ENCODE measurements around the gene LMO7.
"Not testable (repeated sequence)": the region's sequence is repeated elsewhere in the genome, so short reads cannot be mapped to it uniquely, and the experiment has no call there.

The LMO7 gene

DNA sequence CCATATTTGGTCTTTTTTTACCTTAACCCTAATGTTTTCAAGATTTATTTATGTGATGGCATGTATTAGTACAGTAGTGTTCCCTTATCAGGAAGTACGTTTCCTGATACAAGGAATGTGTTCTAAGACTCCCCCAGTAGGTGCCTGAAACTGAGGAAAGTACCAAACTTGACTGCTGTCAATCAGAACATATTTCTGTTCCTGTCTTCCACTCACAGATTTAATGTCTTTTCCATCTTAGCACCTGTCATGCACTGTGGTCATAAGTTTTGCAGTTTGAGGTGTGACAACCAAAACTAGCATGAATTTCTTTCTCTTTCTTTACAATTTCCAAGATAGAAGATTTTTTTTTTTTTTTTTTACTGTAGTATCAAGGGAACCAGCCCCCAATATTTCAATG, 62.9 kb downstream of the LMO7 start:
- DNase-seq (ENCODE audit: low read depth in 2 of 2): no peak

DNA sequence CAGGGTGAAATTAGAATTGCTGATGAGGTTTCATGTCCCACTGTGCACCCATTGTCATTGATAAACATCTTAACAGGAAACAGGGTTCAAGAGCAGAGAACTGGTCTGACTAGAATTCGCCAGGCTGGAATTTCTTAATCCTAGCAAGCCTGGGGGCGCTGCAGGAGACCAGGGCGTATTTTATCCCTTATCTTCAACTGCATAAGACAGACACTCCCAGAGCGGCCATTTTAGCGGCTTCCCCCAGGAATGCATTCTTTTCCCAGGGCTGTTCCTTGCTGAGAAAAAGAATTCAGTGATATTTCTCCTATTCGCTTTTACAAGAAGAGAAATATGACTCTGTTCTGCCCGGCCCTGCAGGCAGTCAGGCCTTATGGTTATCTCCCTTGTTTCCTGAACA, 63.6 kb downstream of the LMO7 start:
- not testable (repeated sequence) for DNase-seq (ENCODE audit: low read depth in 2 of 2)

DNA sequence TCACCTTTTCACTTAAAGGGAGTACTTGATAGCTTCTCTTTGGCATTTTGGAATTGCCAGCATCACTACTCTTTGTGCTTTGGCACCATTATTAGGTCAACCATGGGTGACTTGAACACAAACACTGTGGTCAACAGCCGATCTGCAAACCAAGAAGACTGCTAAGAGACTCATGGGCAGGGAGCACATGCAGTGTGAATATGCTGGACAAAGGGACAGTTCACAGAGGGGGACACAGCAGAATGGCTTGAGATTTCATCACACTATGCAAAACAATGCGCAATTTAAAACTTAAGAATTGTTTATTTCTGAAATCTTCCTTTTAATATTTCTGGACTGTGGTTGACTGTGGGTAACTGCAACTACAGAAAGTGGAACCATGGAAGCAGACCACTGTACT, 64.4 kb downstream of the LMO7 start:
- no peak for DNase-seq (ENCODE audit: low read depth in 2 of 2)

DNA sequence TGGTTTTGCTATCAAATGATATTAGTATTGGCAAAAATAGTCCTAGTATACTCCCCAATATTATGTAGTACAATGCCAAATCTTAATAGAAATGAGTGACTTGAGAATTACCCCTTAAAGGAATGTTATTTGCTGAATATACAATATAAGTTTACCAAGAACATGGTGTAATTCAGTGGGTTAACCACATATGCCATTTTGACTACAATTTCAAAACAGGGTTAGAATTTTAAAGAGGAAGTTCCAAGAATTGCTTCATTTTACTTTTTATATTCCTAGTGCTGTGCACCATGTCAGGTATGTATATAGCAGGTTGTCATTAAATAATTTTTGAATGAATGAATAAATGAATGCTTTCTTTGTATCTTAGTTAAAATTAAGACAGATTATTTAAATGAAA, 66.3 kb downstream of the LMO7 start:
- DNase-seq (ENCODE audit: low read depth in 2 of 2): no peak

DNA sequence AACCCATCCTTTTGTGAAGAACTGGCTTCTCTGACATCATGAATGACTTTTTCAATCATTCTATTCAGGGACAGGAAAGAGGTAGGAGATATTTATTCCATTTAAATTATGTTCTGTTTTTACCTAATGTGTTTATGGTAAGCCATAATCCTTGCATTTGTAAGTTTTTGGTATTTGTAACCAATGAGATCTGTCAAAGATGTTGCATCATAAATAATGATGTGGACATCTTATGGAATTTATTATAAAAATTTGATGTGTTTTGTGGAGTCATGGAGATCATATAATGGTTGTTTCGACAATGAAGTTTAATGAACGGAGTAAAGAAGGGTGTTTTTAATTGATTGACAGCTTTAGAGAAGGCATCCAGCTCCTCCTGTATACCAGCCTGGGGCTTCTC, 67.6 kb downstream of the LMO7 start:
- no peak for DNase-seq (ENCODE audit: low read depth in 2 of 2)

DNA sequence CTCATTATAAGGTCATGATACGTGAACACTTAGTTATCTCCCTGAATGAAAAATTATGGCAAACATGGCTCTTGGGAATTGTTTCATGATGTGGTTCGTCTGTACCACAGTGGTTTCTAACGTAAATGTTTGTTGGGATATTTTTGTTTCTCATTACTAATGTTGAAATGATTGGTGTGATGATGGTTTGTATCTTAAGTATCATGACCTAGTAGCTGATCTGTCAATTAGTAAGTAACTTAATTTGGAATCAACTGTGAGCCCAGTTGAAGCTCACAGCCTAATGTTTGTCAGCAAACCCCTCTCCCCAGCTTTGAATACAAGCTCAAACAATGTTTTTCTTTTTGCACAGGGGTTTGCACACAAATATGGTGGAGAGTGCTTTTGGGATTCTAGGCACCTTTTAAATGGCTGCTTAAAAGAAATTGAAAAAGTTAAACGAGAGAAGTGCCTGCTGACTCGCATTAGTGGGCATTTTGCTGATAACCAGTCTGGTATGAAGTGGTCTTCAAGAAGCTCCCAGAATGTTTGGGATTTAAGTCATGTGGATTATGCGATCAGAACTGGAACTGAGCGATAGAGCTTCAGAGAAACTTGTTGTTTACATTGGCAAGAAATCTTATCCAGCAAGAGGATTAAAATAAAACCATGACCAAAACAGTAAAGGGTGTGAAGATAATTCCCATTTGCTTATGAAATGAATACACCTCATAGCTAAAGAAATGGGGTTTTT, 68.2 kb downstream of the LMO7 start:
- DNase-seq (ENCODE audit: low read depth in 2 of 2): no peak

DNA sequence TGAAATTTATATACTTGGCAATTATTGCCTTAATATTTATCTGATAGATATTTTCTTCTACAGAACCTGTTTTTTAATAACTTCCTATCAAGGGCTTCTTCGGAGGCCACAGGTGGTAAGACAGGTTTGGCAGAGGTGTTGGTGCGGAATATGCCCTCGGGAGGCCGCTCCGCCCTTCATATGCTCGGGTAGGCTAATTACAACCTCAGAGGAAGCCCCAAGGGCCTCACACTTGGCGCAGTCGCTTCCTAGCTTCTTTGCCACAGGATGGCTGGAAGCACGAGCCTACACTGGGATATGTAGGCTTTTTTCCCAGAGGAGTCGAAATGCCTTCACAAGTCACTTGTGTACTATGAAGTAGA, 68.8 kb downstream of the LMO7 start:
- DNase-seq (ENCODE audit: low read depth in 2 of 2): no peak

DNA sequence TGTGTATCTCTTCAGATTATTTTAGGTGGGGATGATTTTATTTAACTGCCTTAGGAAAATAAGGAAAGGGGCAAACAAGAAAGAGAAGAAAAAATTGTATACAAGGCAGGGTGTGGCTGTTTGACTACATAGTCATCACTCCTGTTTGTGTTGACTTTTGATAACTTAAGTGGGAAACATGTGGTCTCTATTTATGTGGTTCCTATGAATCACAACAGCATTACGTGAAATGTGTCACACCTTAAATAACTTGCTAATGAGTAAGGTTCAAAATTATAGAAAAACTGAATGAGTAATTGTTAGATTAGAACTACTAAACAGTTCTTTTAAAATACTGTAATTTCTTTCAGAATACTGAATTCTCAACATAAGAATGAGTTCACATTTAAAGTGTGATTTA, 69.3 kb downstream of the LMO7 start:
- no peak for DNase-seq (ENCODE audit: low read depth in 2 of 2)

DNA sequence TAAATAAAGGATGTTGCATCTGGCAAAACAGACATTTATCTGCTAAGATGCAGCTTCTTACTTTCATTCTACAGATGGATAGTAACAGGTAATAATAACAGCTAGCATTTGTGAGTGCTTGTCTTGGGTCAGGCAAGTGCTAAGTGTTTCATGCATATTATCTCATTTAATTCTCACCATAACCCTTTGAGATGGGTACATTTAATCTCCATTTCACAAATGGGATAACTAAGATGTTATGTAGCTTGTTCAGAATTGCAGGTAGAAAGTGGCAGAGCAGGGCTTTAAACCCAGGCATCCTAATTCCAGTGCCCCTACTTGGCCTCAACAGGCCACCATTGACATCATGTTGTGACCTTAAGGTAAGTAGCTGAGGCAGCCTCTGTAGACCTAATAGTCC, 69.8 kb downstream of the LMO7 start:
- DNase-seq (ENCODE audit: low read depth in 2 of 2): no peak

DNA sequence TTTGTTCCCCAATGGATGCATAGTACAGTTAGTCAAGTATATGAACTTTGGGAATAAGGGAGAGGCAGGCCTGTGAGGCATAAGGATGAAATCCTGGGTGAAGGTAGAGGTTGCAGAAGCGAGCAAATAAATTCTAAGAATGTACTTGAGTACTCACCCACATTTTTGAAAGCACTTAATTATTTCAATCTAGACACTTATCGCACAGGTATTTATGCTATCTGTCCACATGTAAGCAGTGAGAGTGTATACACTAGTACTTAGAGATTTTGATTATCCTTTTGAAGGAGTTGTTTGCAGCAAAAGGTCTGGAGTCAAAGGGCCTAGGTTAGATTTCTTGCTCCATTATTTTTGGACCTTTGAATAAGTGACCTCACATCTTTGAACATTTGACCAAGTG, 77.7 kb downstream of the LMO7 start:
- no peak for DNase-seq (ENCODE audit: low read depth in 2 of 2)

DNA sequence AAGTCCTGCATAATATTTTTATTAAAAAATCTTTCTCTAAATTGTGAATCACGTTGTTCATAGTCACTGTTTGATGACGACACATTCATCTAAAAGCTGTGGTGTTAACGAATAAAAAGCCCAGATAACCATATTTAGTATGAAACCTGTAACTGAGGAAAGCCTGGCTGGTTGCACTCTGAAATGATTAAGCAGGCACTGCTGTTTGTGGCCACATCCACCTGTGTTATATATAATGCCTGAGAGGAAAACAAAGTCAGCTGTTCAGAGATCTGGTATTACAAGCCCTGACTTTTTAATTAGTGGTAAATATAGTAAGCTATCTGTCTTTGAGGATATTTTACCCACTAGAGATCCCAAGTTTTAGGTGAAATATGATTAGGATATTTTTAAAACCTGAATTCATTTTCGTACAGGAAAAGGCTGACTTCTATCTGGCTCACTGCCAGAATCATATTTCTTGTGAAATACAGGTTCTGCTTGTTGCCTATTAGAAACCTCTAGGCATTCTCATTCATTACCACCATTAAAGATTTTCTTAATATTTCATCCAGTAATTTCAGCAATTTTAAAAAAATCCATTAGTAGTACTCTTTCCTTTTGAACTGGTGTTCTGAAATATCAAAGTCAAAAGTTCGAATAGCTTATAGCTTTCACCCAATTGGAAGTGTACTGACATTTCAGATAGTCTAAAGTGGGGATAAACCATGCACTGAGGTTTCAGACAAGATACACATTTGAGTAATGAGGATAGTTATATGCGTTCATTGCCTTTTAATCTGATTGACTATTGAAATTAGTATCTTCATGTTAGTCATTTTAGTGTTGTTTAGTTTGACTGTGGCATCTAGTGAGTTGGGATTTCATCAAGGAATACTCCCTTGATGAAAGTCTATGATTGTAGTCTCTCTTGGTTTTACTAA, 79.7 kb downstream of the LMO7 start:
- no peak for DNase-seq (ENCODE audit: low read depth in 2 of 2)

DNA sequence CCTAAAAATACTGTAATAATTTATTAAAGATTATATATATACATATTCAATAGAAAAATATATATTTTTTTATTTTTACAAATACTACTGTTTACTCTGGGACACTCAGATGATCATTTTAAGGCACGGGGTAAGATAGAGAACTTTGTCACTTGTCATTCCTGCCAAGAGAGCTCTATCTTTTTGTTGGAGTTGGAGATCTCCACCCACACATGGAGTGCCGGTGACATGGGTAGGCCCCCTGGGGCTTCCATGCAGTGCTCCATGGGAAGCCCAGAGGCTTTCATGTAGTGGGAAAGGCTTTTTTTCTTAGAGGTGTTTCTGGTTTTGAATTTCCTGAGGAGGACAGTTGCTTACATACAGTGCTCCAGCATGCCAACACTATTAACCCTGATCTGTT, 81.4 kb downstream of the LMO7 start:
- DNase-seq (ENCODE audit: low read depth in 2 of 2): no peak

DNA sequence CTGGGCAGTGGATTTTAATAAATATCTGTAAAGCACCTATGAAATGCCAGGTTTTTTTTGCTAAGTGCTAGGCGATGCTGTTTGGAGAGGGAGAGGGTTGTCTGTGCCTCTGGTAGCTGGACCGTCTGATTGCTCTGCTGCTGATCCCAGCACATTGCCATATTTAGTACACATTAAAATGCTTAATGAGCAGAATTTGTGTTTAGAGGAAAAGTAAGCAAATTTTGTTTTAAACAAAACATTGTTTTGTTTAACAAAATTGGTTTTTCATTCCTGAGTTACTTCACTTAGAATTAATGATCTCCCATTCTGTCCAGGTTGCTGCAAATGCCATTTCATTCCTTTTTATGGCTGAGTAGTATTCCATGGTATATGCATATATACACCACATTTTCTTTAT, 85.2 kb downstream of the LMO7 start:
- DNase-seq (ENCODE audit: low read depth in 2 of 2): no peak

DNA sequence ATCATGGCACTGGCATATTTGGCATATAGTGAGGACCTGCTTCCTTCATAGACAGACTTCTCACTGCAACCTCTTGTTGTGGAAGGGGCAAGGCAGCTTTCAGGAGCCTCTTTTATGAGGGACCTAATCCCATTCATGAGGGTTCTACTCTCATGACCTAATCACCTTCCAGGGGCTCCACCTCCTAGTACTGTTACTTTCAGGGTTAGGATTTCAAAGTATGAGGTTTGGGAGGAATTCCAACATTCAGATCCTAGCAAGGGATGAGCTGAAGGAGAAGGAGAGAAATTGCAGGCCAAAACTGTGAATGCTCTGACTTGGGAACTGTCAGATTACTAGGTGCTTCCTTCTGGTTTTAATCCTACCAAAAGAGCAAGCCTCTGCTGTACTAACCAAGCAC, 87.8 kb downstream of the LMO7 start:
- DNase-seq (ENCODE audit: low read depth in 2 of 2): no peak

DNA sequence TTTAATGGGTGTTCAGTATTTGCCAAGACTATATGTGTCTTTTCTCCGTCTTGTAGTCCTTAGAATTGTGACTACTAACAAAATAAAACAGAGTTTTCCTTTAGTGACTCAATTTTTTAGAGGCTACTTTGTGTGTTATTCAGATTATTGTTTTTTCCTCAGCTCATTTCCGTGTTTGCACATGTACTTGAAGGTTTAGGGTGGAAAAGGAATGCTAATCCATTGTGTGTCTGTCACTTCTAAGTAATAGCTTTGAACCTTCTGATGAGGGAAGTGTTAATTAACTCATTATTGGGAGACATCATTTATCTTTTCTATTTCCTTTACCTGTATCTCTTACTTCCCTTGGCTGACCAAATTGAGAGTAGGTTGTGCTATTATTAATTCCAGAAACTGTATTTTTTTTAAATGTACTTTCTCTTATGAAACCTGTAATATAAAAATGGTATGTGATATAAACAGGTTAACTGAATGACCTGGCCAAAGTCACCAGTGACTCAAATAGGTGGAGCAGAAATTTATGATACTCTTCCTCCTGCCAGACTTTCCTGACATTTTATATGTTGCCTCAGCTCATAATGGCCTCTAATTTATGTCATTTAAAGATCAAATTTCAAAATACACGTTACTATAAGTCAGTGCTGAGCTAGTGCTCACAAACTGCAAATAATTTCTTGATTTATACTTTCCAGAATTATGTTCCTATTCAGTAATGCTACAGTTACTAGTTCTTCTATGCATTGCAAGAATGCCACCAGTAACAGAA, 88.8 kb downstream of the LMO7 start:
- DNase-seq (ENCODE audit: low read depth in 2 of 2): no peak

DNA sequence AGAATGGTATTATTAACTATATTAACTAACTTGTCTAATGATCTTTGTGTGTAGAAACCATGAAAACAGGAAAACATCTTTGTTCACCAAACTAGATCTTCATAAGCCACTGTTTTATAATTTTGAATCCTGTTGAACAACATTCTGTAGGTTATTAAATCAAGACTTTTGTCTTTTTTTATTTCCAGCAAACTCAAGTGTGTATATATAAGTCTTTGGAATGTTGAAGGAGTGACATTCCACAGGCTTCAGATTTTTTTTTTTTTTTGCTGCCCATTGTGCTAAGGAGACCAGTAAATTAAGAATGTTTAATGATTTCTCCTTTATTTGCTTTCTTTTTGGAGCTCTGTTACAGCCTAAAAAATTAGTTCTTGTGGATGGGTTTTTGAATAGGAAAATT, 89.6 kb downstream of the LMO7 start:
- no peak for DNase-seq (ENCODE audit: low read depth in 2 of 2)

DNA sequence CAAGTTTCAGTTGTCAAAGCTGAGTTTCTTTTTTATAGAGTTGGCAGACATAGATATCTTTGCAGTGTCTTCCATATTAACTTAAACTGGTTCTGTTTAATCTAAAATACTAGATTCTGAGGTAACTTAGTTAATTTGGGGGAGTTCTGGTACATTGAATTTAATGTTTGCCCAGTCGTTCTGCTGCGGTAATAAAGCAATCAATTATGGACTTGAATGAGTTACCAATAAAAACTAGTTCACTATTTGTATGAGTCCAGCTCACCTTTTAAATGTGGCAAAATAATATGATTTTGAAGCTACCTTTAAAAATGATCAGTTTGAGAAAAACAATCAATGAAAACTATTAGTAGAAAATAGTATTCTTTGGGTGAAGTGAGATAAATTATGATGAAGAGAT, 90.2 kb downstream of the LMO7 start:
- DNase-seq (ENCODE audit: low read depth in 2 of 2): no peak

DNA sequence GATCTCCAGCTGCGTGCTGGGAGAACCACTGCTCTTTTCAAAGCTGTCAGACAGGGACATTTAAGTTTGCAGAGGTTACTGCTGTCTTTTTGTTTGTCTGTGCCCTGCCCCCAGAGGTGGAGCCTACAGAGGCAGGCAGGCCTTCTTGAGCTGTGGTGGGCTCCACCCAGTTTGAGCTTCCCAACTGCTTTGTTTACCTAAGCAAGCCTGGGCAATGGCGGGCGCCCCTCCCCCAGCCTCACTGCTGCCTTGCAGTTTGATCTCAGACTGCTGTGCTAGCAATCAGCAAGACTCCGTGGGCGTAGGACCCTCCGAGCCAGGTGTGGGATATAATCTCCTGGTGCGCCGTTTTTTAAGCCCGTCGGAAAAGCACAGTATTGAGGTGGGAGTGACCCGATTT, 97.0 kb downstream of the LMO7 start:
- DNase-seq (ENCODE audit: low read depth in 2 of 2): not testable (repeated sequence)

DNA sequence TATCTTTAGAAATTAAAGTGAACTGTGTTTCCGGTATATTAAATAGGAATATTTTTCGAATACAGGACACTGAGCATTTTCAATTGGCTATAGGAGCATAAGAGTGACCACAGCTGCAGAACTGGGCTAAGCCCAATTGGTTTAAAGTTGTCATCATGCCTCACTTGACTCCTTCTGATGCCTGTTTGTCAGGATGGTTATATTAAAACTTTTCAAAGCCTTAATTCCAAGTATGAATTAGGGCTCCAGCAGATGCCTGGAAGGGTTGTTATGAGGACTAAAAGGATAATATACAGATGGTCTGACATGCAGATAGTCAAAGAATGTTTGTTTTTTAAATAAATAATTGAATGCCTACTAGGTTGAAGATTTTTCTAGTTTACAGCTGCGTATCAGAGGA, 100.0 kb downstream of the LMO7 start:
- DNase-seq (ENCODE audit: low read depth in 2 of 2): no peak

DNA sequence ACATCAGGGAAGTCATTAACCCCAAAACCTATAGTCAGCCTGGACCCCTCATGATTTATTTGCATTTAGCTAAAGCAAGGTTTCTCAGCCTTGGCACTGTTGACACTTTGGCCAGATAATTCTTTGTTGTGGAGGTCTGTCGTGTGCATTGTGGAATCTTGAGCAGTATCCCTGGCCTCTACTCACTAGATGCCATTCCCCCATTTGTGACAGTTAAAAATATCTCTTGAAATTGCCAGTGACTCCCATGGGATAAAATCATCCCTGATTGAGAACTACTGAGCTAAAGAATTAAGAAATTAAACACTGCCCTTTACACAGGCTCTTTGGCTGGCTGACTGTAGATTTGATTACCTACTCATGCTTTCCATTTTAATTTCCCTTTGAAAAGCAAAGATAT, 102.7 kb downstream of the LMO7 start:
- no peak for DNase-seq (ENCODE audit: low read depth in 2 of 2)

DNA sequence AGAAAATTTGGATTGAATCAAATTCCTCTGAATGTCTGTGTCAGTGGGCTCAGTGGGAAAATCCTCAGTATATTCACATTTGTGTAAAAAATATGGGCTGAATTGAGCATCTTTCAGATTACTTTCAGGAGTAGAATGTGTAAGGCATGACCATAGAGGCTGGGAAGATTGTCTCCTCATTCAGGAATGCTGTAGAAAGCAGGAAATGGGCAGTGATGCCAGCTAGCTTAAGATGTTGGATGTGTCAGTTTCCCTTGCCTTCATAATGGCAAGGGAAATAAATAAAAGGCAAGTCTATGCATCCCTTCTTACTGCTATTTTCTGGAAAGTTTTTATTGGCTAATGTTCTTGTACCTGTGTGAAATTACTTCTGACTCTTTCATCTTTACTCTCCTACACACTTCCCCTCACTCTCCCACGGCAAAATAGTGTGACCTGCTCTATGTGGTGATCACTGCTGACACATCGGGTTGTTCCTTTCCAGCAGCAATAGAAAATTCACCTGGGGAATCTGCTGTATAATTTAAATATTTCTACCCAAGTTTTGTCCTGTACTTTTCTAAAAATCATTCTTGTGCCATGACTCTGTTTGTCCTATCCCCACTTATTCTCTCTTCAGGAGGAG, 103.2 kb downstream of the LMO7 start:
- no peak for DNase-seq (ENCODE audit: low read depth in 2 of 2)

DNA sequence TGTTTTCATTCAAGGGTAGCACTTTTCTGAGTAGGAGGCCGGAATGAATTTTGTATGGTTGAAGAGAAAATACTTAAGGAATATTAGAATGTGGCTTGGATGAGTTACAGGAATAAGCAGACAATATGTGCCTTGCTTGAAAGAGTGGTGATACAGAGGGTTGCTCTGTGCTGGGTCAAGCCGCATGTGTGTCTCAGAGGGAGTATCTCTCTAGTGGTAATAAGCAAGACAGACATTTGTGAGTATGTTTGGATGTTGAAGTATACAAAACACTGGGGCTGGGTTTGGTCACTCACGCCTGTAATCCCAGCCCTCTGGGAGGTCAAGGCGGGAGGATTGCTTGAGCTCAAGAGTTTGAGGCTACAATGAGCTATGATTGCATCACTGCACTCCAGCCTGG, 103.9 kb downstream of the LMO7 start:
- no peak for DNase-seq (ENCODE audit: low read depth in 2 of 2)

Data from stimulated activated CD8-positive, alpha-beta memory T cell treated with anti-CD3 and anti-CD28 coated beads, Interleukin-2, amount 100 ng/mL, for 1 hour (primary cell).